NCI-H2171 treated with DMSO at 0.1 percent for 48 hours (cell line): ENCODE measurements around the gene SSU72.

ENCODE experiments used
- DNase-seq: peaks from one replicate; lab custom pipeline; 2025; lab: John Stamatoyannopoulos, UW

Gene SSU72

GRCh38 chr1:1610796-1611195 is 36.1 kb upstream of the SSU72 start:
- DNase-seq: no peak

GRCh38 chr1:1609822-1610485 is 35.3 kb upstream of the SSU72 start:
- DNase-seq: no peak

GRCh38 chr1:1606232-1606631 is 31.6 kb upstream of the SSU72 start:
- no peak for DNase-seq

- DNase-seq: no peak
Observed at GRCh38 chr1:1605724-1606123, 31.1 kb upstream of the SSU72 start.

GRCh38 chr1:1605034-1605591 is 30.4 kb upstream of the SSU72 start:
- peak; percentile 4 for DNase-seq

- DNase-seq: no peak
Observed at GRCh38 chr1:1604374-1605033, 29.8 kb upstream of the SSU72 start.

- no peak for DNase-seq
Observed at GRCh38 chr1:1603671-1604373, 29.2 kb upstream of the SSU72 start.

- DNase-seq: no peak
Observed at GRCh38 chr1:1602968-1603506, 28.4 kb upstream of the SSU72 start.

GRCh38 chr1:1602304-1602967 is 27.8 kb upstream of the SSU72 start:
- no peak for DNase-seq

- DNase-seq: no peak
Observed at GRCh38 chr1:1601564-1602303, 27.1 kb upstream of the SSU72 start.

GRCh38 chr1:1600861-1601563 is 26.3 kb upstream of the SSU72 start:
- no peak for DNase-seq

- no peak for DNase-seq
Observed at GRCh38 chr1:1599935-1600860, 25.5 kb upstream of the SSU72 start, which contains the start of gene FNDC10. TSS of gene FNDC10 (minus strand) at chr1:1600135. CDS start at chr1:1600015, 120 bp downstream.

- DNase-seq: no peak
Observed at GRCh38 chr1:1599030-1599934, 24.6 kb upstream of the SSU72 start.

- DNase-seq: no peak
Observed at GRCh38 chr1:1598720-1599029, 24.0 kb upstream of the SSU72 start.

- no peak for DNase-seq
Observed at GRCh38 chr1:1598051-1598719, 23.5 kb upstream of the SSU72 start.

GRCh38 chr1:1597275-1597930 is 22.7 kb upstream of the SSU72 start:
- DNase-seq: peak; percentile 34

GRCh38 chr1:1596493-1597274 is 22.0 kb upstream of the SSU72 start:
- DNase-seq: no peak
